IMR-90 (cell line): Measurements from ENCODE around the gene PIAS1. TPM values are rescaled to one million over a fixed set of nuclear protein-coding genes. Genes with fewer than 3 reads are reported as not detected.

Source experiments
- ATAC-seq: fragments of 200-7000 bp; cut with Tn5 transposase; 2 replicates; pipeline ENCODE4 v1.9.1; 2020; ENCODE audit warnings: low read depth, mild to moderate bottlenecking, moderate library complexity
- BruUV-seq: library from RNA; stranded (reverse); fragments of 400-500 nt; replicated peaks from 2 replicates; lab custom pipeline; 2021; lab: Mats Ljungman, UMichigan
- CTCF ChIA-PET: fragments of 300-600 bp; formaldehyde crosslinking; extraction: SDS; loops from one replicate; lab custom pipeline; 2021; ENCODE audit warnings: antibody characterized with exemption; lab: Yijun Ruan, JAX
- POLR2A ChIA-PET: fragments of 300-600 bp; sonication (Branson Sonifier 250); formaldehyde crosslinking; loops from one replicate; lab custom pipeline; 2022; ENCODE audit warnings: antibody characterized with exemption; ENCODE audit not compliant: unreplicated experiment; lab: Charles Lee
- DNase-seq: peaks from one replicate; pipeline ENCODE4 v3.0.0; 2013
- H2AFZ ChIP-seq: replicated peaks from 2 replicates; pipeline ENCODE3; 2013; ENCODE audit warnings: low read length, mild to moderate bottlenecking; ENCODE audit not compliant: poor library complexity
- H2AK5ac ChIP-seq: 2 replicates; pipeline ENCODE4 v1.6.1; 2013; ENCODE audit warnings: low read depth, low read length, inconsistent platforms
- H2AK9ac ChIP-seq: replicated peaks from 2 replicates; pipeline ENCODE3; 2013; ENCODE audit warnings: mild to moderate bottlenecking, low read depth, low read length, moderate library complexity; ENCODE audit not compliant: poor library complexity
- H2BK120ac ChIP-seq: 2 replicates; pipeline ENCODE4 v1.6.1; 2013; ENCODE audit warnings: low read depth, low read length, inconsistent platforms
- H2BK15ac ChIP-seq: 3 replicates; pipeline ENCODE4 v1.6.1; 2013; ENCODE audit warnings: low read depth, low read length, inconsistent platforms
- H2BK20ac ChIP-seq: 2 replicates; pipeline ENCODE4 v1.6.1; 2013; ENCODE audit warnings: low read depth, mild to moderate bottlenecking, inconsistent platforms, low read length, moderate library complexity
- H2BK5ac ChIP-seq: 2 replicates; pipeline ENCODE4 v1.6.1; 2013; ENCODE audit warnings: mild to moderate bottlenecking, low read depth, low read length, inconsistent platforms; ENCODE audit not compliant: poor library complexity, severe bottlenecking
- H3K14ac ChIP-seq: replicated peaks from 2 replicates; pipeline ENCODE4 v1.6.1; 2013; ENCODE audit warnings: low read depth, low read length, inconsistent platforms
- H3K18ac ChIP-seq: 2 replicates; pipeline ENCODE4 v1.6.1; 2013; ENCODE audit warnings: low read depth, low read length, control low read depth
- H3K23ac ChIP-seq: 2 replicates; pipeline ENCODE4 v1.6.1; 2013; ENCODE audit warnings: low read depth, low read length, inconsistent platforms
- H3K27ac ChIP-seq: 2 replicates; pipeline ENCODE4 v1.5.1; 2013; ENCODE audit warnings: mild to moderate bottlenecking, control low read depth, low read length; ENCODE audit not compliant: insufficient read depth
- H3K27me3 ChIP-seq: 2 replicates; pipeline ENCODE4 v1.6.1; 2013; ENCODE audit warnings: low read length; ENCODE audit not compliant: control insufficient read depth, insufficient read depth
- H3K36me3 ChIP-seq: 2 replicates; pipeline ENCODE4 v1.6.1; 2013; ENCODE audit warnings: low read length, mixed read lengths; ENCODE audit not compliant: control insufficient read depth, insufficient read depth
- H3K4ac ChIP-seq: 2 replicates; pipeline ENCODE4 v1.6.1; 2013; ENCODE audit warnings: low read depth, low read length, inconsistent platforms
- H3K4me1 ChIP-seq: 2 replicates; pipeline ENCODE4 v1.6.1; 2013; ENCODE audit warnings: low read length, mixed read lengths; ENCODE audit not compliant: control insufficient read depth, insufficient read depth
- H3K4me2 ChIP-seq: 2 replicates; pipeline ENCODE4 v1.6.1; 2013; ENCODE audit warnings: low read depth, mild to moderate bottlenecking, control low read depth, low read length, moderate library complexity
- H3K4me3 ChIP-seq: 2 replicates; pipeline ENCODE4 v1.5.1; 2013; ENCODE audit warnings: low read depth, mild to moderate bottlenecking, control low read depth, low read length, moderate library complexity; ENCODE audit not compliant: insufficient read depth
- H3K56ac ChIP-seq: 2 replicates; pipeline ENCODE4 v1.6.1; 2013; ENCODE audit warnings: low read length, inconsistent platforms; ENCODE audit not compliant: insufficient read depth; ENCODE audit errors: extremely low read depth
- H3K79me1 ChIP-seq, 2 experiments: 2 replicates each; pipeline ENCODE4 v1.6.1; 2013; ENCODE audit warnings: low read length in 2 of 2, inconsistent platforms in 1 of 2, low read depth in 1 of 2
- H3K9ac ChIP-seq: 2 replicates; pipeline ENCODE4 v1.6.1; 2013; ENCODE audit warnings: low read depth, low read length, control low read depth
- H3K9me1 ChIP-seq: 2 replicates; pipeline ENCODE4 v1.6.1; 2013; ENCODE audit warnings: low read length, inconsistent platforms; ENCODE audit not compliant: insufficient read depth
- H3K9me3 ChIP-seq: 2 replicates; pipeline ENCODE4 v1.6.1; 2013; ENCODE audit warnings: low read length; ENCODE audit not compliant: control insufficient read depth, insufficient read depth
- H4K20me1 ChIP-seq: 2 replicates; pipeline ENCODE4 v1.6.1; 2013; ENCODE audit warnings: low read length, inconsistent platforms; ENCODE audit not compliant: insufficient read depth
- H4K5ac ChIP-seq: 2 replicates; pipeline ENCODE4 v1.6.1; 2013; ENCODE audit warnings: mild to moderate bottlenecking, low read depth, low read length, control low read depth
- H4K8ac ChIP-seq, 2 experiments: 2 replicates each; pipeline ENCODE4 v1.6.1; 2013; ENCODE audit warnings: low read depth in 2 of 2, low read length in 2 of 2, control low read depth in 1 of 2, inconsistent platforms in 1 of 2
- H4K91ac ChIP-seq: 2 replicates; pipeline ENCODE4 v1.6.1; 2013; ENCODE audit warnings: low read depth, low read length, inconsistent platforms; ENCODE audit not compliant: insufficient read depth
- CEBPB ChIP-seq: IDR thresholded peaks from 2 replicates; pipeline ENCODE4 v1.6.1; 2012; ENCODE audit warnings: low read depth, low read length, improper control_type of control experiment
- MXI1 ChIP-seq: IDR thresholded peaks from 2 replicates; pipeline ENCODE4 v1.6.1; 2012; ENCODE audit warnings: low read depth, mild to moderate bottlenecking, low read length, moderate library complexity, borderline replicate concordance
- NFE2L2 ChIP-seq: fragments of 150-350 bp; IDR thresholded peaks from 2 replicates; pipeline ENCODE4 v1.6.1; 2016; ENCODE audit warnings: low read depth, mild to moderate bottlenecking, low read length
- POLR2A ChIP-seq: IDR thresholded peaks from 2 replicates; pipeline ENCODE4 v1.6.1; 2012; ENCODE audit warnings: mild to moderate bottlenecking, low read depth, low read length
- RAD21 ChIP-seq: IDR thresholded peaks from 2 replicates; pipeline ENCODE4 v1.6.1; 2012; ENCODE audit warnings: low read length, improper control_type of control experiment
- RCOR1 ChIP-seq: IDR thresholded peaks from 2 replicates; pipeline ENCODE4 v1.6.1; 2012; ENCODE audit warnings: mild to moderate bottlenecking, low read length, improper control_type of control experiment; ENCODE audit not compliant: insufficient replicate concordance
- RFX5 ChIP-seq: IDR thresholded peaks from 2 replicates; pipeline ENCODE4 v1.8.0; 2012; ENCODE audit warnings: low read depth, mild to moderate bottlenecking, low read length, moderate library complexity
- whole genome bisulfite sequencing, 2 experiments: methylation state at CpG; one replicate each; pipeline versions ENCODE4 v1.1.5 to v1.1.7; 2013; ENCODE audit warnings: missing lambda C conversion rate in 2 of 2; ENCODE audit not compliant: insufficient read length in 1 of 2; ENCODE audit errors: extremely low coverage in 2 of 2; 5-methylcytosine and 5-hydroxymethylcytosine counted together
- dilution Hi-C: fragments of 300-500 bp; cut with HindIII; formaldehyde crosslinking; loops from one replicate; pipeline ENCODE4 v1.14.3; 2018; ENCODE audit warnings: low sequenced_read_pairs; ENCODE audit not compliant: unreplicated experiment
- in situ Hi-C: fragments of 300-500 bp; cut with MboI; formaldehyde crosslinking; loops from 3 replicates; pipeline ENCODE4 v1.14.3; 2019; ENCODE audit warnings: low sequenced_read_pairs, inconsistent platforms, mixed read lengths
- intact Hi-C: fragments of 100-400 bp; cut with micrococcal nuclease; formaldehyde crosslinking; loops from 2 replicates; pipeline ENCODE4 v1.10.0; 2022
- polyA plus RNA-seq, 3 experiments: library from polyadenylated mRNA; depleted of rRNA; stranded (reverse); fragments of >200 nt; gene quantifications; 2 replicates each; pipeline ENCODE4 v1.2.3, GENCODE V29; 2012; ENCODE audit warnings: low replicate concordance in 1 of 3
- total RNA-seq: library from RNA; depleted of rRNA; stranded (reverse); fragments of >200 nt; gene quantifications from 2 replicates; pipeline ENCODE4 v1.2.3, GENCODE V29; 2012
- TF ChIP-seq, protein P1 (sequence below): fragments of 150-350 bp; IDR thresholded peaks from 2 replicates; pipeline ENCODE4 v1.6.1; 2017; ENCODE audit warnings: mild to moderate bottlenecking, antibody characterized with exemption, low read length, low read depth

PIAS1 gene
- total and polyA plus RNA-seq, 2 of the 4 experiments (the other 2 are of a cell fraction), result 20.0 to 63.6 TPM

DNA sequence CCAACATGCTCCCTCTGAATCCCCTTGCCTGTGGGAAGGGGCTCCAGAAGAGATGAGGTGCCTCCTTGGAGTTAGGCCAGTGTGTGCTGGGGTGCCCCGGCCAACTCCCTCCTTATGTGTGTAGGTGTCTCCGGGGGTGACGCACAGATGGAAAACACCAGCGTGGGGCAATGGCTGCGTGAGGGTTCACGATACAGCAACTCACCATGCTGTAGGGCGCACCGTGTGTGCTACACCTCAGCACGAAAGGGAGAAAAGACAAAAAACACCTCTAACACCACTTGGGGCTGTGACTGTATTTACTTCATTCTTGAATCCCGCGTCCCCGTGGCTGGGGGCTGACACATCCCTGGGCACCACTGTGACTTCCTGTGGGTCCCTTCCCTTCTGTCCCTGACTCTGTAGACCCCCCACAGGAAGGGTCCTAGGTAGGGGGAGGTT, 152.6 kb downstream of the PIAS1 start:
- H4K5ac ChIP-seq, result no peak overlapping the region
- no peak overlapping the region for H3K56ac ChIP-seq
- no peak overlapping the region for H3K4me2 ChIP-seq
- no peak overlapping the region for H3K27ac ChIP-seq
- in situ Hi-C loops (no loop called here), intact Hi-C loops (no loop called here), dilution Hi-C loops (no loop called here)
- H3K14ac ChIP-seq, result no peak overlapping the region
- no peaks in the 10 kb centered on the region; the same call in 1 of the 2 replicates for H3K9me1 ChIP-seq
- ChIA-PET CTCF (no interaction called here), POLR2A (no interaction called here)
- H2AFZ ChIP-seq, result no peak overlapping the region
- H4K8ac ChIP-seq, result no peak overlapping the region
- no peak overlapping the region for H2AK5ac ChIP-seq
- no peak overlapping the region for H3K23ac ChIP-seq
- H3K27me3 ChIP-seq, result no peaks in the 10 kb centered on the region
- 0 out of 2 replicates have a peak, but pooled peaks cover 2% of the 10 kb centered on the region for H3K36me3 ChIP-seq
- H4K20me1 ChIP-seq, result peaks cover 5% of the 10 kb centered on the region; the same call in 1 of the 2 replicates
- H2BK120ac ChIP-seq, result no peak overlapping the region
- H3K9ac ChIP-seq, result no peak overlapping the region
- WGBS, 2 experiments, result 93% methylated on average over 5 of the region's 12 CpGs; no CpG with 5 or more reads in 1 of the 2 experiments
- H2BK15ac ChIP-seq, result no peak overlapping the region
- H2BK20ac ChIP-seq, result no peak overlapping the region
- ATAC-seq, result no peak
- DNase-seq, result no peak
- no peak for TF ChIP-seq RCOR1
- no peak for TF ChIP-seq MXI1
- TF ChIP-seq NFE2L2, result no peak
- TF ChIP-seq RAD21, result no peak
- no peak for TF ChIP-seq CEBPB
- TF ChIP-seq POLR2A, result no peak
- TF ChIP-seq RFX5, result no peak
- TF ChIP-seq, protein P1, sequence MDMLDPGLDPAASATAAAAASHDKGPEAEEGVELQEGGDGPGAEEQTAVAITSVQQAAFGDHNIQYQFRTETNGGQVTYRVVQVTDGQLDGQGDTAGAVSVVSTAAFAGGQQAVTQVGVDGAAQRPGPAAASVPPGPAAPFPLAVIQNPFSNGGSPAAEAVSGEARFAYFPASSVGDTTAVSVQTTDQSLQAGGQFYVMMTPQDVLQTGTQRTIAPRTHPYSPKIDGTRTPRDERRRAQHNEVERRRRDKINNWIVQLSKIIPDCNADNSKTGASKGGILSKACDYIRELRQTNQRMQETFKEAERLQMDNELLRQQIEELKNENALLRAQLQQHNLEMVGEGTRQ, result no peak
- no peak overlapping the region for H4K91ac ChIP-seq
- no peak overlapping the region for H3K4ac ChIP-seq
- H3K9me3 ChIP-seq, result no peaks in the 10 kb centered on the region
- no peak overlapping the region for H3K18ac ChIP-seq
- peaks cover 4 to 32% of the 10 kb centered on the region in 2 experiments; a peak in 3 of 4 replicates for H3K79me1 ChIP-seq
- no TSS peak for BruUV-seq
- H2AK9ac ChIP-seq, result no peak overlapping the region
- H2BK5ac ChIP-seq, result no peak overlapping the region
- H3K4me1 ChIP-seq, result peaks cover 6% of the 10 kb centered on the region; the same call in 1 of the 2 replicates
- no peak overlapping the region for H3K4me3 ChIP-seq
